Right ventricle myocardium inferior (tissue), 1 donor: ENCODE data around the gene RAB11FIP5. TPM values are rescaled to one million over a fixed set of nuclear protein-coding genes. Genes with fewer than 3 reads are reported as not detected.
"Not testable (repeated sequence)": the region's sequence is repeated elsewhere in the genome, so short reads cannot be mapped to it uniquely, and the experiment has no call there.

Source experiments
- ATAC-seq: fragments of 200-7000 bp; cut with Tn5 transposase; one replicate; pipeline ENCODE4 v1.9.1; 2020; ENCODE audit warnings: mild to moderate bottlenecking, moderate library complexity
- DNase-seq: peaks from one replicate; pipeline ENCODE4 v3.0.0; 2021; ENCODE audit errors: missing footprints
- intact Hi-C: fragments of 100-400 bp; cut with DNase I; formaldehyde crosslinking; loops from one replicate; pipeline ENCODE4 v1.11.0; 2022
- long read RNA-seq: library from polyadenylated mRNA; unstranded; transcript quantifications from one replicate; pipeline ENCODE4 v2.0.0, GENCODE V29; 2021
- total RNA-seq: library from RNA; stranded (reverse); fragmentation: NEBNext Ultra II Directional; extraction: Animal tissue kit (Norgen Biotek cat#: 25700); gene quantifications from one replicate; pipeline ENCODE4 v1.2.1, GENCODE V29; 2021
- donor health status: DM: no; HTN: yes; CAD: no; lungs with severe emphysema.

The RAB11FIP5 gene, protein sequence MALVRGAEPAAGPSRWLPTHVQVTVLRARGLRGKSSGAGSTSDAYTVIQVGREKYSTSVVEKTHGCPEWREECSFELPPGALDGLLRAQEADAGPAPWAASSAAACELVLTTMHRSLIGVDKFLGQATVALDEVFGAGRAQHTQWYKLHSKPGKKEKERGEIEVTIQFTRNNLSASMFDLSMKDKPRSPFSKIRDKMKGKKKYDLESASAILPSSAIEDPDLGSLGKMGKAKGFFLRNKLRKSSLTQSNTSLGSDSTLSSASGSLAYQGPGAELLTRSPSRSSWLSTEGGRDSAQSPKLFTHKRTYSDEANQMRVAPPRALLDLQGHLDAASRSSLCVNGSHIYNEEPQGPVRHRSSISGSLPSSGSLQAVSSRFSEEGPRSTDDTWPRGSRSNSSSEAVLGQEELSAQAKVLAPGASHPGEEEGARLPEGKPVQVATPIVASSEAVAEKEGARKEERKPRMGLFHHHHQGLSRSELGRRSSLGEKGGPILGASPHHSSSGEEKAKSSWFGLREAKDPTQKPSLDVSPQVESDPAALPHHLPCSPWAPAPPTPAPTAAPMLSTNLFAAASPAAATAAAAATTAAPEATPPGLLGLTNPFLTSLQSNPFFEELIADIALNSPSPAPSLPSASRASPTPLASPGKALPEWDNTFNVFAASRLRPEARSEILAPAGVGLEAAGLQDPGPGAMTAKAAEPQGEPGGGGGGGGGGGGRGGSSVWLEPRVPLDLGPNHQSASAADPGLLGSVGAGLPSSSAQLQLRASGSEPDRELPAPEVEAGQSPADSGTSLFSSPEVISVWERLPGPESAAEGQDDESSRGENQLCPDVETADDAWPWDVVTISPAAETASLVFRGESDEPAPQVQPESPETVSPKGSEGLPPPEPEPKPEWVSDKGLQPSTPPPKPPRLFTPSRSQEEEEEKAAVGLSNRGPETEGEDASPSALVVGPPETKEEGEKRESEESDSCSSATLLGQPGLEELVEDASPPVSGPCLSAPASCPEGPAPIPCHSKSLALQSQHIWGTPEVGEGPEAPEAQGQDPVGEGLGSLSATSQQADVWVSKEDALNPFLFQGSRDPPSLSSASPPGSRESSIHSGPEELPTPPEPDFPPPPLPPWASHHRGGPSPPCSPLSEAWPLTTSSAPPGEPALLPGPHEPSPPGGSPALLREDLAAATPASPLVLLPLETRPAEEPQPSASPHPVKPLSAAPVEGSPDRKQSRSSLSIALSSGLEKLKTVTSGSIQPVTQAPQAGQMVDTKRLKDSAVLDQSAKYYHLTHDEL (N-terminal part only)
- total RNA-seq = 19.0 TPM
- long read RNA-seq, full-length matches to known transcripts = 16 of 27 reads
- long read RNA-seq, partial matches to known transcripts = 3 of 27 reads
- long read RNA-seq, other reads (novel, unspliced or antisense) = 8 of 27 reads

DNA sequence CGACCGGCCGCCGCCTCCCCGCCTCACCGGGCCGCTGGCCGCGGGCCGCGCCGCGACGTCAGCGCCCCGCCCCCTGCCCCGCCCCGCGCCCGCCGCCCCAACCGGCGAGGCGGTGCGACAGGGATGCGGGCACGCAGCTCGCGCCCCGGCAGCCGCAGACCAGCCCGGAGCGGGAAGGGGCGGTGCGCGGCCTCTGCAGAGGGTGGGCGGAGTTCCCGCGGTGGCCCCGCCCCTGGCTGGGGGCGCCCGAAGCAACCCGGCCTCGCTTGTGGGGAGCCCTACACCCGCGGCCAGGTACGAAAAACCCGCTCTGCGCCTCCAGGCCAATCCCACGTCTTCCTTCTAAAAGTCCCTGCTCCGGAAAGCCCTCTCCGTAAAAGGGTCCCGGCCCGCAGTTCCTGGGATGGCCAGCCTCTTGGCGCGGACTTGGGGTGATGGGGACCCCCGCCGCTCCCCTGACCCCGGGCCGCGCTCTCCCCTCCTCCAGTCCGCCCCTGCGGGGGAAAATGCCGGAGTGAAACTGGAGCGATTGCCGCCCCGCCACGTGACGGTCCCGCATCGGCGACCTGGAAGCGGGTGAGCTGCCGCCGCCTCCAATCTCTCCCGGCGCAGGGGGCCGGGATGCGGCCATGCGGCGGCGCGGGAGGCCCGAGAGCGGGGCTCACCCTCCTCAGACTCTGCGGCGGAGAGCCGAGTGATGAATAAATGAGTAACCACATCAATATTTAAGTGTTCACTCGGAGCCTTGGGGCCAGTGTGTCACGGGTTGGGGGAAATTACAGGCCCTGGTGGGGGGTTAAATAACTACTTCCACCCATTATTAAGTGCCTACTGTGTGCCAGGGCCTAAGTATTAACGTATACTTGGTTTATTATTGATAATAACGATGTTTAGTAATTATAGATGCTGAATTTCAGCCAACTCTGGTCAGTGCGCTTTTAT lies at the start of gene RAB11FIP5:
RAB11FIP5 (minus strand) TSS at position 36 of the 942 bp plus-strand sequence. CDS start 171 bp downstream, outside the sequence.
- DNase-seq (peak; percentile 88), ATAC-seq (peak; percentile 90)
- intact Hi-C loops = loop anchor here (5.0 kb wide), 1 partner anchor 269 kb away; no protein-coding TSS in a partner anchor

- DNase-seq = no peak
- ATAC-seq = peak; percentile 72
- intact Hi-C loops = loop anchor here (1.0 kb wide), 1 partner anchor 70 kb away; no protein-coding TSS in a partner anchor
These were observed 43.9 kb upstream of the RAB11FIP5 start for GRCh38 chr2:73156539-73157124.

- no peak for ATAC-seq
- intact Hi-C loops = no loop called here
- DNase-seq = no peak
These were observed 30.2 kb upstream of the RAB11FIP5 start for GRCh38 chr2:73142937-73143336.

GRCh38 chr2:73141896-73142295 lies 29.1 kb upstream of the RAB11FIP5 start:
- intact Hi-C loops = no loop called here
- DNase-seq (no peak), ATAC-seq (no peak)

GRCh38 chr2:73135236-73135635 lies 22.5 kb upstream of the RAB11FIP5 start:
- no peak for DNase-seq
- no peak for ATAC-seq
- intact Hi-C loops = no loop called here

DNA sequence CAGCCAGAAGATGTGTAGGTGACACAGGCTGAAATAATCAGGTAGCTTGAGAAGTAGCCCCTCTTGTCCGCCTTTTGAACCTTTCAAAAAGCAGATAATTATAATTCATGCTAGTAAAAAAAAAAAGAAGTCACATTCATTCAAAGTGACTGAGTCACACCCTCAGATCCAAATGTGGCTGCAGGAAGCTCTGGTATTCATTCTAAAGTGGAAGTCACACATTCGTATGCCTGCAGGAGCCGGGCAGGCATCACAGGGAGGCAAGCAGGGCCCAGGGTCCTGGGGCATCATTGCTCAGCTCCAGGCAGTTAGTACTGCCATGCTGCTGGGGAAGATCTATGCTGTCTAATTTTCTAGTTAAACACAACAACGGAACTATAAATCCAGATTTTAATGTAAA lies 21.7 kb upstream of the RAB11FIP5 start:
- ATAC-seq (no peak), DNase-seq (no peak)
- intact Hi-C loops = no loop called here

- DNase-seq = no peak
- intact Hi-C loops = no loop called here
These were observed 20.9 kb upstream of the RAB11FIP5 start for GRCh38 chr2:73133566-73134197.

DNA sequence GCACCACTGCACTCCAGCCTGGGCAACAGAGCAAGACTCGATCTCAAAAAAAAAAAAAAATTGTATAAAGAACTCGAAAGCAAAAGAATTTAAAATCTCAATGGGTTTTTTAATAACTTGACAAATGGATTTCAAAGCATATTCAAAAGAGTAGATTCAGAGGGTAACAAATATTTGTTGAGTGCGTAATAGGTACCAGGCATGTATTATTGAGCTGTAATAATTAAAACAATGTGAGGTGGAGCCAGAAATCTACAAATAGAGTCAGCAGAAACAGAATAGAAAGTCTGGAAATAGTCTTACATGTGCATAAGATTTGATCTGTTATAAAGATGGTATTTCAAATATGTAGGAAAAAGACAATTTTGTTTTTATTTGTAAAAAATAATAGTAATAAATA lies 19.1 kb upstream of the RAB11FIP5 start:
- ATAC-seq (no peak), DNase-seq (no peak)
- intact Hi-C loops = no loop called here

More at GRCh38 chr2:73133566-73134197, 20.9 kb upstream of the RAB11FIP5 start:
- no peak for ATAC-seq

DNA sequence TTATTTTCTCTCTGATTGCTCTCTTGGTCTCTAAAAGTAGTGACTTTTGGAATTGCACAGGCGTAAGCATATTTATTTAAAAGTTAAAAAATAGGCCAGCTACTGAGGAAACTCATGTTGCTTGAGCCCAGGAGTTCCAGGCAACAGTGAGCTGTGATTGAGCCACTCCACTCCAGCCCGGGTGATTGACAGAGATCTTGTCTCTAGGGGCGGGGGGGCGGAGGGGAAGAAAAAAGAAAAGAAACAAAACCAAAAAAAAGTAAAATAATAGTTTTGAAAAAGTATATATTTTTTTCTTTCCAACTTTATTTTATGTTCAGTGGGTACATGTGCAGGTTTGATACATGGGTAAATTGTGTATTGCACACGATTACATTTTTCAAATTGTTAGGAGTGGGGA lies 18.0 kb upstream of the RAB11FIP5 start:
- intact Hi-C loops = no loop called here
- no peak for DNase-seq
- ATAC-seq = no peak

DNA sequence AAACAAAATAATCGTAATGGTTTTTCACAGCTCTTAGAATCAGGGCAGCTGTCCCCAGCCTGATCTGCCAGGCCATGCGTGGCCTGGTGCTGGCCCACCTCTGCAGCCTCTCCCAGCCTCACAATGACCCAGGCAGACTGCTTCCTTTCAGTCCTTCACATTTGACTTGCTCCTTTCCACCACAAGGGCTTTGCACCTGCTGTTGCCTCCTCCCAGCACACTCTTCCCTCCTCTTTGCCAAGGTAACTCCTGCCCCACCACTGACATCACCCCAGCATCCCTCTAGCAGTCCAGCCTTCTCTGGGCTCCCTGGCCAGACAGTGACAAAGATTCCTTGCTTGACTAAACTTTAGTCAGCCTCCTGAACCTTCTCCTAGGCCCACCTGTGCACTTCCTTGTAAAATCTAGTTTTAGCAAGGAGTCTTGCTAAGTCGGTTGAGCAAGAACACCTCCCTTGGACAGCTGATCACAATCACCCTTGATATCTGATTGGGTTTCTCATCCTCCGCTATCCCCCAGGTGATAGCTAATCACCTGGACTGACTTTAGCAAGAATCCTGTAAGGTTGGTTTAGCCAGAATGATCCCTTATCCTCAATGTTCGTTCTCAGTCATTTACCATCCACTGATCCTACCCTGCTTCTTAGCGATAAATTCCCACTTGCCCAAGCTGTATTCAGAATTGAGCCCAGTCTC lies 16.2 kb upstream of the RAB11FIP5 start:
- intact Hi-C loops = no loop called here
- ATAC-seq (no peak), DNase-seq (no peak)

DNA sequence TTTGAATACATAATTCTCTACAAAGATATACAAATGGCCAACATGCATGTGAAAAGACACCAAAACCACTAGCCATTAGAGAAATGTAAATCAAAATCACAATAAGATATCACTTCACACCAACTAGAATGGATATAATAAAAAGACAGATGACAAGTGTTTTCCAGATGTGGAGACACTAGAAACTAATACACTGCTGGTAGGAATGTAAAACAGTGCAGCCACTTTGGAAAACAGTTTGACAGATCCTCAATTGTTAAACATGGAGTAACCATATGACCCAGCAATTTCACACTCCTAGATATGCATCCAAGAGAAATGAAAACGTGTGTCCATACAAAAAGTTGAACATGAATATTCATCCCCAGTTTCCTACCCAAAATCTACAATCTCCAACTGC lies 9.8 kb upstream of the RAB11FIP5 start:
- ATAC-seq (no peak), DNase-seq (no peak)
- intact Hi-C loops = no loop called here

DNA sequence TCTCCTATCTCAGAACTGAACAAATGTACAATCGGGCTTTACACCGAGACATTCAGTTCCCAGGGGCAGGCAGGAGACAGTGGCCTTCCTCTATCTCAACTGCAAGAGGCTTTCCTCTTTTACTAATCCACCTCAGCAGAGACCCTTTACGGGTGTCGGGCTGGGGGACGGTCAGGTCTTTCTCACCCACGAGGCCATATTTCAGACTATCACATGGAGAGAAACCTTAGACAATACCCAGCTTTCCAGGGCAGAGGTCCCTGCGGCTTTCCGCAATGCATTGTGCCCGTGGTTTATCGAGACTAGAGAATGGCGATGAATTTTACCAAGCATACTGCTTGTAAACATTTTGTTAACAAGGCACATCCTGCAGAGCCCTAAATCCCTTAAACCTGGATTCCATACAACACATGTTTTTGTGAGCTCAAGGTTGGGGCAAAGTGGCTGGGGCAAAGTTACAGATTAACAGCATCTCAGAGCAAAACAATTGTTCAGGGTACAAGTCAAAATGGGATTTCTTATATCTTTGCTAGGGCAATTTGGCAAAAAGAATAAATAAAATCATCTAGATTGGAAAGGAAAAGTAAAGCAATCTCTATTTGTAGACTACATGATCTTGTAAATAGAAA lies 7.0 kb upstream of the RAB11FIP5 start:
- ATAC-seq, DNase-seq, intact Hi-C loops: not testable (repeated sequence)

- intact Hi-C loops = no loop called here
- DNase-seq (no peak), ATAC-seq (no peak)
These were observed 4.7 kb upstream of the RAB11FIP5 start for GRCh38 chr2:73117441-73117840.

DNA sequence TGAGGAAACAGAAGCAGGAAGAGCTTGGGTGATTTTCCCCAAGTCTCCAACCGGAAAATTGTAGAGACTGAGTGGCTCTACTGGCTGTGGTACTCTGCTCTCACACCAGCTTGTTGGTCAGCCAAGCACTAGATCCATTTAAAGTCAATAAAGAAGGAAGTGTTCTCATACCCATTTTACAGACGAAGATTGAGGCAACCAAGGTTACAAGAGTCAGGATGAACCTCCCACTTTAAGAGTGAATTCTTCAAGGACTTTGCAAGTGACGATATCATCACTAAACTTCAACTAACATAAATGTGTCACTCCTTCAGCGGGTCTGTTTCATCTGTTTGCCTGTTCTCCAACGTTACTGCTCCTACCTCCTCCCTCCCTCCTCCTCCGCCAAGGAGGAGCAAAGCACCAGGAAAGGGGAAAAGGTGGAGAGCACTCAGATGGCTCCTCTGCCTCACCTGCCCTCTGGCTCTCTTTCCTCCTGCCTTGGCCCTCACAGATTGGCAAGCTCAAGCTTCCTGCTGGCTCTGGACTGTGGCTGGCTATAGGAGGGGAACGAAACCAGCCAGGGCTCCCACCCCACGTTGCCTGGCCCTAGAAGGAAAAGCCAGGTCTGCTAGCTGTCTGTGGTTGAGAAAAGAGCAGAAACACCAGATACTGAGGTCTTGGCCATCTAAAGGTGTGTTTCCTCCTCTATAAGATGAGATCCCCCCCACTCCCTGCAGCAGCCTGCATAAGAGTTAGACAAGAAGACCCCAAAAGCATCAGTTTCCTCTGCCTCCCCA lies 3.6 kb upstream of the RAB11FIP5 start:
- ATAC-seq (no peak), DNase-seq (no peak)
- intact Hi-C loops = no loop called here

DNA sequence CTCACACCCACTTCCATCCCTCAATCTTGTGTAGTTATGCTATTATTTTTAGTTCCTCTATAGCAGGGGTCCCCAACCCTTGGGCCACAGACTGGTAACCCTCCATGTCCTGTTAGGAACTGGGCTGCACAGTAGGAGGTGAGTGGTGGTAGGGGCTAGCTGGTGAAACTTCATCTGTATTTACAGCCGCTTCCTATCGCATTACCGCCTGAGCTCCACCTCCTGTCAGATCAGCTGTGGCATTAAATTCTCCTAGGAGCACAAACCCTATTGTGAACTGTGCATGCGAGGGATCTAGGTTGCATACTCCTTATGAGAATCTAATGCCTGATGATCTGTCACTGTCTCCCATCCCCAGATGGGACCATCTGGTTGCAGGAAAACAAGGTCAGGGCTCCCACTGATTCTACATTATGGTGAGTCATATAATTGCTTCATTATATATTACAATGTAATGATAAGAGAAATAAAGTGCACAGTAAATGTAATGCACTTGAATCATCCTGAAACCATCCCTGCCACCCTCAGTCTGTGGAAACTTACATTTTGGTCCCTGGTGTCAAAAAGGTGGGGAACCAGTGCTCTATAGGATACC lies 1.6 kb upstream of the RAB11FIP5 start:
- intact Hi-C loops = loop anchor here (5.0 kb wide), 1 partner anchor 268 kb away; no protein-coding TSS in a partner anchor
- DNase-seq = no peak

More for the DNA sequence above, 1.6 kb upstream of the RAB11FIP5 start:
- ATAC-seq = no peak
